Activated T-cell treated with anti-CD3 and anti-CD28 coated beads for 4 hours (primary cell): Measurements from ENCODE around the gene WDR47.
"Not testable (repeated sequence)": the region's sequence is repeated elsewhere in the genome, so short reads cannot be mapped to it uniquely, and the experiment has no call there.

Experiments
- DNase-seq: peaks from one replicate; pipeline ENCODE4 v3.0.0-alpha.2; 2020

The WDR47 gene

GRCh38 chr1:109050228-109050995 lies 8.5 kb upstream of the WDR47 start:
- no peak for DNase-seq

GRCh38 chr1:109048335-109048734 lies 6.4 kb upstream of the WDR47 start:
- no peak for DNase-seq

DNA sequence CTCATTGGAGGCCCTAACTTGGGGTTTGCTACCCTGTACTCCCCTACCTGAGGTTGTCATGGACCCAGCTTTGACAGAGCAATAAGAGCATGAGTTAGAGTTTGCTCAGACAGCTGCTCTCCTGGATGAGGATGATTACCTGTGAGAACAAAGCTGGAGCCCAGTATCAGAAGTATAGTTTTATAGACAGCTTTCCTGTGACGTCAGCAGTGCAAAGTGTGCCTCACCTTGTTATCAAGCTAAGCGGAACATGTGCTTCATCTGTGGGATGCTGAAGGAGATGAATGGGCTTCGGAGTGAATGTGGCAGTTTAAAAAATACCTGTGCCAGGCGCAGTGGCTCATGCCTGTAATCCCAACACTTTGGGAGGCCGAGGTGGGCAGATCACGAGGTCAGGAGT lies 5.4 kb upstream of the WDR47 start:
- no peak for DNase-seq

DNA sequence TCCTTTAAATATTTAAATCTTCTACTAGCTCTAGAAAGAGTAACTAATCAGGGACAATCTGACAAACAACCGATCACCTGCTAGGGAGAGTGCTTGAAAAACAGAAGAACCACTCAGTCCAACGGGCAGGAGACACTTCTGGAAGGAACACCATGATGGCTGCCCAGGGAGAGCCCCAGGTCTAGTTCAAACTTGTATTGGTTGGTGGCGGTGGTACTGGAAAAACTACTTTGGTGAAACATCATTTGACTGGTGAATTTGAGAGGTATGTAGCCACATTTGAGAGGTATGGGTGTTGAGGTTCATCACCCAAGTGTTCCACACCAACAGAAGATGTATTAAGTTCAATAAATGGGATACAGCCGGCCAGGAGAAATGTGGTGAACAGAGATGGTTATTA lies 4.8 kb upstream of the WDR47 start:
- no peak for DNase-seq

DNA sequence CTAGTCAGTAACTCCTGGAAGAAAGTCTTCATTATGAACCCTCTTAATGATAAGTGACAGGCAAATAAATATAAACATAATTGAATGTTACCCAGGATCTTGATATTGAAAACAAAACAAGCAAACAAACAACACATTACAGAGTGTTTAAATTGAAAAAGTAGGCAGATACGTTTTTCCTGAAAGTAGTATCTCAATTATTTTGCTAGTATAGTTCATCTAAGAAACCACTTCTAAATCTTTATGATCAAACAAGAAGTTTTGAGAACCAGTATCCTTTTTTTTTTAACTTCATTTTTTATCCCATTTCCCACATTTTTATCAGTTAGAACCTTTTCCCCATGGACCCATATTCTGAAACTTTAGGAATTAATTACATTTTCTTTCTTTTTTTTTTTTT lies 3.7 kb upstream of the WDR47 start:
- DNase-seq, result no peak

DNA sequence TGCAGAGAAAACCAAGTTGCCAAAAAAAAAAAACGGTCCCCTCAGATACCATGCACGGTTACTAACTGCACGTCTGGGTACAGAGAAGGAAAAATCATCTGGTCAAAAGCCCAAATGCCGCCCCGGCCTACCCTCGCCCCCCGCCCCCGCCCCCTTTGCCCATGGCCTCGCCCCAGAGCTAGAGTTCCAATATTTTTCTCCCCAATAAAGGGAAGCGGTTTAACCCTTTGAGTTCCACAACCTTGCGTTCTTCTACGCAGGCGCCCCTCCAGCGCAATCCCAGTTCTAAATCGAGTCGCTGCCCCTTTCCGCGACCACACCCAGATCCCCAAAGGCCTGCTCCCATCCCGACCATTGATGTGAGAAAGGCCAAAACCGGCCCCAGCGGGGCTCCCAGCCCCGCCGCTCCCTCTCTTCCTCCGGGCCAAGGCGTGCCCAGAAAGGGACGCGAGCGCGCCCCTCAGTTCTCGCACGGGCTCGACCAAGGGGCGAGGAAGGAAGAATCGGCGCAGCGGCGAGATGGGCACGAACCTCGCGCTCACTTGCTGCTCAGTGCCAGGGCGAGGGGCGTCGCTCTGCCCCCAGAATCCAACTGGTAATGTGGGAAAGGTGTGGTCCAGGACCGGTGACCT lies 797 bp downstream of the WDR47 start:
- DNase-seq, result no peak

GRCh38 chr1:109040627-109040988 lies 1.3 kb downstream of the WDR47 start:
- DNase-seq, result no peak

DNA sequence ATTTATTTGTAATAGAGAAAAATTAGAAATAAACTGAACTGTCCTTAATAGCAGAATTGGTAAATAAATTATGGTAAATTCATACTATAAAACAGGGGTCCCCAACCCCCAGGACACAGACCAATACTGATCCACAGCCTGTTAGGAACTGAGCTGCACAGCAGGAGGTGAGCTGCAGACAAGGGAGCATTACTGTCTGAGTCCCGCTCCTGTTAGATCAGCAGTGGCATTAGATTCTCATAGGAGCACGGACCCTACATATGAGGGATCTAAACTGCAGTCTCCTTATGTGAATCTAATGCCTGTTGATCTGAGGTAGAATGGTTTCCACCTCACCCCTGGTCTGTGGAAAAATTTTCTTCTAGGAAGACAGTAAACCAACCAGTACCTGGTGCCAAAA lies 7.5 kb downstream of the WDR47 start:
- no peak for DNase-seq

- not testable (repeated sequence) for DNase-seq
These were observed 12.4 kb downstream of the WDR47 start for GRCh38 chr1:109029493-109029892.

GRCh38 chr1:109027841-109028240 lies 14.1 kb downstream of the WDR47 start:
- DNase-seq, result no peak

GRCh38 chr1:109025694-109026093 lies 16.2 kb downstream of the WDR47 start:
- no peak for DNase-seq

DNA sequence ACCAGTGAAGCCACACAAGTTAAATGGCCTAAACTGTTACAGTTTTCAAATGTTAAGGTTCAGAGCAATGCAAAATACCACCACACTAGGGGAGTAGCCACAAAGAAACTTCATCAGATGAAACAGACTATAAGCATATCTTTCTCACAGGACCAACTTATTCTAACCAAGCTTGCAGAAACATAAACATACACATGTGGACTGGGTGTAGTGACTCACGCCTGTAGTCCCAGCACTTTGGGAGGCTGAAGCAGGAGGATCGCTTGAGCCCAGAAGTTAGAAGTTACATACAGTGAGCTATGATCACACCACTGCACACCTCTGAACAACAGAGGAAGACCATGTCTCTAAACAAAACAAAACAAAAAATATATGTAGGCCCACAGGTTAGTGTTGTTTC lies 17.3 kb downstream of the WDR47 start:
- DNase-seq, result no peak

- no peak for DNase-seq
These were observed 21.1 kb downstream of the WDR47 start for GRCh38 chr1:109020693-109021257.

DNA sequence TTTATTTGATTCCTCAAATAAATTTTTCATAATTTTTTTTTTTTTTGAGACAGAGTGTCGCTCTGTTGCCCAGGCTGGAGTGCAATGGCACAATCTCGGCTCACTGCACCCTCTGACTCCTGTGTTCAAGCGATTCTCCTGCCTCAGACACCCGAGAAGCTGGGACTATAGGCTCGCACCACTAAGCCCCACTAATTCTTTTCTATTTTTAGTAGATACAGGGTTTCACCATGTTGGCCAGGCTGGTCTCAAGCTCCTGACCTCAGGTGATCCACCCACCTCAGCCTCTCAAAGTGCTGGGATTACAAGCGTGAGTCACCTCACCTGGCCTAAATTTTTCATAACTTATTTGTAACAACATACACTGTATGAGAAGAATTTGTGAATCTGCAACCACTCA lies 24.2 kb downstream of the WDR47 start:
- not testable (repeated sequence) for DNase-seq

DNA sequence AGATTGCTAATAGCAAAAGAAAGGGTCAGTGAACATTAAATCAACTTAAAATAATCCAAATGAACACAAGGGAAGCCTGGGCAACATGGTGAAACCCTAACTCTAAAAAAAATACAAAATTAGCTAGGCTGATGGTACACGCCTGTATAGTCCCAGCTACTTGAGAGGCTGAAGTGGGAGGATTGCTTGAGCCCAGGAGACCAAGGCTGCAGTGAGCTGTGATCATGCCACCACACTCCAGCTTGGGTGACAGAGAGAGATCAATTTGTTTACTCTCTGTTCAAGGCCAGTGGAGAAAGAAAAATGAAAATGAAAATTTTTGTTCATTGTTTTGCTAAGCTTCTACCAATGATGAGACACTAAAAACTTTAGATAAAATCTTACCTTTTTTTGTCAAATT lies 24.8 kb downstream of the WDR47 start:
- no peak for DNase-seq

DNA sequence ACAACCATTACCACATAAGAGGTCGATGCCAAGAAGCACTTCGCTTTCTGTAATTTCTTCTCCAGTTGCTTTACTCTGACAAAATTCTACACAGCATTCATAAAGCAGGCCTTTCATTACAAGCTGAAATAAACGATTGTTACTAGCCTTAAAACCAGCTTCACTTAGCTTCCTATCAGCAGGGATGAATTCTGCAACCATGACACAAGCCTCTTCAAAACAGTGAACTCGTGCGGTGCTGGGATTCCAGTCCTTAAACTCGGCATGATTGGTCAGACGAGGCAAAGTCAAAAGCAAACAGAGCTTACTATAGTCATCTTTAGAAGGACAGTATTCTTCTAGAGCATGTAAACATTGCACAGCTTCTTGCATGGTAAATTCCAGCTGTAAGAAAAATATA lies 30.6 kb downstream of the WDR47 start:
- DNase-seq, result no peak

- not testable (repeated sequence) for DNase-seq
These were observed 45.3 kb downstream of the WDR47 start for GRCh38 chr1:108996622-108997021.

DNA sequence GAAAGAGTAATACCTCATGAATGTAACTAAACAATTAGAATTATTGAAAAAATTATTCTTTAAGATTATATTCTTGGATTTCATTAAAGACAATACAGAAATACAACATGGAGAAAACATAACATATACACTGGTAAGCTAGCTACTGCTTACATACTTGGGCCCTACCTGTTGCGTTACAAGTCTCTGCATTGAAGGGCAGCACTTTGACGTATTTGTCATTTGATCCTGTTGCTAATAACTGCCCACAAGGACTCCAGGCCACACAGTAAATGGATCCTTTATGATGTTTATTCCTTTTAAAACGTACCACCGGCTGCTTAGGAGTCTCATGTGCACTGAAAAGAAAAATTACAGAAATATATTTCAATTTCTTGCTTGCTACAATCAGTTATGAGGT lies 58.8 kb downstream of the WDR47 start:
- no peak for DNase-seq

DNA sequence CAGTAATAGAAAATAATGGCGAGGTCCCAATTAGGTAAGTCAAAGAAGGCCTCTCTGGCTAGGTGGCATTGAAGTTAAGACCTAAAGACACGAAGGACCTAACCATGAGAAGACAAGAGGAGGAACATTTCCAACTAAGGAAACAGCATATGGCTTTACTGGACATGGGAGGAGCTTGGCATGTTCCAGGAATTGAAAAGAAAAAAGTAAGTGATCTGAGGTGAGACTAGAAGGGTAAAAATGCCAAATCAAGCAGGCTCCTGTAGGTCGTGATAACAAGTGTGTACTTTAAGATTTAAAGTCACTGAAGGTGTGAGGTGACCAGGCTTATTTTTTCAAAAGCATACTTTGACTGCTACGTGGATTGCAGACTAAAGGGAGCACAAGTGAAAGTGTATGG lies 65.2 kb downstream of the WDR47 start:
- DNase-seq, result no peak

- no peak for DNase-seq
These were observed 69.0 kb downstream of the WDR47 start for GRCh38 chr1:108972951-108973350.

GRCh38 chr1:108969346-108969745 lies 72.6 kb downstream of the WDR47 start:
- no peak for DNase-seq

- DNase-seq, result peak; percentile 84
These were observed 78.7 kb downstream of the WDR47 start, which contains the start of gene CLCC1 for GRCh38 chr1:108963052-108963686. CLCC1 (minus strand) TSS chr1:108963484; CDS start chr1:108950437, 13,047 bp downstream.

GRCh38 chr1:108962681-108963051 lies 79.2 kb downstream of the WDR47 start:
- DNase-seq, result no peak
